OCI-LY3 (cell line): ENCODE measurements around the gene XYLT2.
"Not testable (repeated sequence)": the region's sequence is repeated elsewhere in the genome, so short reads cannot be mapped to it uniquely, and the experiment has no call there.

ENCODE experiments used
- H2AFZ ChIP-seq: fragments of 200-600, 300-600 bp; shearing (Covaris generic); 2 replicates; pipeline ENCODE4 v1.6.0; 2014; ENCODE audit warnings: antibody characterized with exemption, low read depth, low read length
- H3K27ac ChIP-seq: fragments of 200-600, 300-600 bp; sonication (generic); 2 replicates; pipeline ENCODE4 v1.5.1; 2014; ENCODE audit warnings: mild to moderate bottlenecking, low read length, moderate library complexity, mixed read lengths
- H3K27me3 ChIP-seq: fragments of 200-600, 300-600 bp; sonication (generic); 2 replicates; pipeline ENCODE4 v1.6.1; 2014; ENCODE audit warnings: low read depth, low read length, mixed read lengths
- H3K36me3 ChIP-seq: fragments of 200-600, 300-600 bp; sonication (generic); replicated peaks from 2 replicates; pipeline ENCODE3; 2014; ENCODE audit warnings: low read depth, low read length, mixed read lengths
- H3K4me1 ChIP-seq: fragments of 300-600, 200-600 bp; sonication (generic); 2 replicates; pipeline ENCODE4 v1.6.1; 2014; ENCODE audit warnings: low read length, mixed read lengths
- H3K4me2 ChIP-seq: fragments of 200-600, 300-600 bp; sonication (generic); 2 replicates; pipeline ENCODE4 v1.6.1; 2014; ENCODE audit warnings: low read length, mixed read lengths
- H3K4me3 ChIP-seq: fragments of 300-600, 200-600 bp; sonication (generic); 2 replicates; pipeline ENCODE4 v1.5.1; 2014; ENCODE audit warnings: antibody characterized with exemption, mild to moderate bottlenecking, low read length, moderate library complexity
- H3K79me2 ChIP-seq: fragments of 300-600, 200-600 bp; shearing (Covaris generic); 2 replicates; pipeline ENCODE4 v1.6.1; 2014; ENCODE audit warnings: mild to moderate bottlenecking, low read length, mixed read lengths
- H3K9ac ChIP-seq: fragments of 300-600, 200-600 bp; shearing (Covaris generic); 2 replicates; pipeline ENCODE4 v1.6.0; 2014; ENCODE audit warnings: mild to moderate bottlenecking, low read length, moderate library complexity
- H3K9me3 ChIP-seq: fragments of 200-600, 300-600 bp; shearing (Covaris generic); 2 replicates; pipeline ENCODE4 v1.6.1; 2014; ENCODE audit warnings: low read length, mixed read lengths; ENCODE audit not compliant: insufficient read depth
- H4K20me1 ChIP-seq: fragments of 200-600, 300-600 bp; sonication (generic); 2 replicates; pipeline ENCODE4 v1.6.1; 2016; ENCODE audit warnings: low read length, mixed read lengths; ENCODE audit not compliant: insufficient read depth
- CTCF ChIP-seq: fragments of 200-600, 300-600 bp; sonication (generic); IDR thresholded peaks from 2 replicates; pipeline ENCODE4 v1.5.1; 2014; ENCODE audit warnings: antibody characterized with exemption, low read length, low read depth
- EZH2phosphoT487 ChIP-seq: fragments of 200-600 bp; shearing (Covaris generic); IDR thresholded peaks from 2 replicates; pipeline ENCODE4 v1.6.1; 2018; ENCODE audit warnings: antibody characterized with exemption, mixed run types, low read depth

XYLT2 gene

GRCh38 chr17:50397919-50398285 is 52.0 kb downstream of the XYLT2 start:
- H3K4me2 ChIP-seq: peak overlapping the region; percentile 94
- H2AFZ ChIP-seq: peak overlapping the region; percentile 95
- no peaks in the 10 kb centered on the region for H3K27me3 ChIP-seq
- peaks cover 44% of the 10 kb centered on the region for H3K79me2 ChIP-seq
- H3K9me3 ChIP-seq: no peaks in the 10 kb centered on the region
- H4K20me1 ChIP-seq: peaks cover 13% of the 10 kb centered on the region; the same call in 1 of the 2 replicates
- peak overlapping the region; percentile 65 for H3K9ac ChIP-seq
- TF ChIP-seq CTCF: no peak
- TF ChIP-seq EZH2phosphoT487: no peak
- H3K27ac ChIP-seq: no peak overlapping the region
- peak overlapping the region; percentile 97 for H3K4me3 ChIP-seq
- peaks cover 30% of the 10 kb centered on the region for H3K36me3 ChIP-seq
- peaks cover 18% of the 10 kb centered on the region for H3K4me1 ChIP-seq

- H2AFZ ChIP-seq, H3K27me3 ChIP-seq, H3K4me3 ChIP-seq, H3K9ac ChIP-seq, H3K9me3 ChIP-seq, H3K4me2 ChIP-seq, H3K27ac ChIP-seq: not testable (repeated sequence)
- peaks cover 13% of the 10 kb centered on the region; the same call in 1 of the 2 replicates for H4K20me1 ChIP-seq
- H3K4me1 ChIP-seq: peaks cover 18% of the 10 kb centered on the region
- peaks cover 23% of the 10 kb centered on the region for H3K36me3 ChIP-seq
- H3K79me2 ChIP-seq: peaks cover 40% of the 10 kb centered on the region
These were observed 52.7 kb downstream of the XYLT2 start for GRCh38 chr17:50398672-50399071.

GRCh38 chr17:50399591-50399990 is 53.7 kb downstream of the XYLT2 start:
- Histone ChIP-seq H3K36me3 (peaks cover 14% of the 10 kb centered on the region), H3K79me2 (peaks cover 30% of the 10 kb centered on the region), H3K4me1 (peaks cover 18% of the 10 kb centered on the region), H4K20me1 (peaks cover 13% of the 10 kb centered on the region; the same call in 1 of the 2 replicates)
- not testable (repeated sequence) for H3K4me3 ChIP-seq, H3K27me3 ChIP-seq, H3K9me3 ChIP-seq, H3K4me2 ChIP-seq, H3K27ac ChIP-seq, H3K9ac ChIP-seq, H2AFZ ChIP-seq

- H3K27ac ChIP-seq, H3K4me3 ChIP-seq, H3K36me3 ChIP-seq, H2AFZ ChIP-seq, H3K9me3 ChIP-seq, H4K20me1 ChIP-seq, H3K79me2 ChIP-seq, H3K4me2 ChIP-seq, H3K4me1 ChIP-seq, H3K27me3 ChIP-seq, H3K9ac ChIP-seq: not testable (repeated sequence)
These were observed 59.4 kb downstream of the XYLT2 start for GRCh38 chr17:50405351-50405750.

GRCh38 chr17:50406578-50406977 is 60.7 kb downstream of the XYLT2 start:
- peaks cover 6% of the 10 kb centered on the region for H3K4me1 ChIP-seq
- no peak overlapping the region for H3K4me3 ChIP-seq
- 0 out of 2 replicates have a peak overlapping the region, but pooled peaks have one; percentile 30 for H2AFZ ChIP-seq
- no peaks in the 10 kb centered on the region for H3K36me3 ChIP-seq
- H4K20me1 ChIP-seq: no peaks in the 10 kb centered on the region
- TF ChIP-seq EZH2phosphoT487 (no peak), CTCF (no peak)
- no peaks in the 10 kb centered on the region for H3K27me3 ChIP-seq
- H3K79me2 ChIP-seq: no peaks in the 10 kb centered on the region
- no peak overlapping the region for H3K4me2 ChIP-seq
- no peak overlapping the region for H3K9ac ChIP-seq
- no peak overlapping the region for H3K27ac ChIP-seq
- no peaks in the 10 kb centered on the region for H3K9me3 ChIP-seq
